ENCODE measurements around the gene ATP1B4. TPM values are rescaled to one million over a fixed set of nuclear protein-coding genes. Genes with fewer than 3 reads are reported as not detected.

The ATP1B4 gene
- total RNA-seq, 1 donor from 2014 or later = not detected

DNA sequence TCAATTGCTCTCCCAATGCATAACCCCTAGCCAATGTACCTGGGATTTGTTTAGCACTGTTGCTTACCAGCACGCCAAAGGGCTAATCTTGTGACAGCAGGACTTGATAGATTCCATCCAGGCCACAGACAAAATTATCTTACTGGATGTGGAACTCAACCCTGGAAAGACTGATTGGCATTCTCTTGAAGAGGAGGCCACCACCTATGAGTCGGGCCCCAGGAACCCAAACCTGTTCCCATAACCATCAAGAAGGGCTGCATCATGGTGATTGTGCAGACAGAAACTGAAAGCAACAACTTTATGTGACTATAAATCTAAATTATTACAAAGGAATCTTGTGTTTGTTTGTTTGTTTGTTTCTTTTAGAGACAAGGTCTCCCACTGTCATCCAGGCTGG lies 30.8 kb upstream of the ATP1B4 start:
- ChIA-PET CTCF (no interaction called here), POLR2A (no interaction called here)
- Mint-ChIP-seq H3K4me1 (no peaks in the 10 kb centered on the region), H3K4me3 (no peak overlapping the region), H3K27ac (no peak overlapping the region), H3K27me3 (peaks cover 3% of the 10 kb centered on the region), H3K9me3 (peaks cover 2% of the 10 kb centered on the region), H3K36me3 (ENCODE audit: low read depth) (no peaks in the 10 kb centered on the region)
- TF ChIP-seq, protein P1, sequence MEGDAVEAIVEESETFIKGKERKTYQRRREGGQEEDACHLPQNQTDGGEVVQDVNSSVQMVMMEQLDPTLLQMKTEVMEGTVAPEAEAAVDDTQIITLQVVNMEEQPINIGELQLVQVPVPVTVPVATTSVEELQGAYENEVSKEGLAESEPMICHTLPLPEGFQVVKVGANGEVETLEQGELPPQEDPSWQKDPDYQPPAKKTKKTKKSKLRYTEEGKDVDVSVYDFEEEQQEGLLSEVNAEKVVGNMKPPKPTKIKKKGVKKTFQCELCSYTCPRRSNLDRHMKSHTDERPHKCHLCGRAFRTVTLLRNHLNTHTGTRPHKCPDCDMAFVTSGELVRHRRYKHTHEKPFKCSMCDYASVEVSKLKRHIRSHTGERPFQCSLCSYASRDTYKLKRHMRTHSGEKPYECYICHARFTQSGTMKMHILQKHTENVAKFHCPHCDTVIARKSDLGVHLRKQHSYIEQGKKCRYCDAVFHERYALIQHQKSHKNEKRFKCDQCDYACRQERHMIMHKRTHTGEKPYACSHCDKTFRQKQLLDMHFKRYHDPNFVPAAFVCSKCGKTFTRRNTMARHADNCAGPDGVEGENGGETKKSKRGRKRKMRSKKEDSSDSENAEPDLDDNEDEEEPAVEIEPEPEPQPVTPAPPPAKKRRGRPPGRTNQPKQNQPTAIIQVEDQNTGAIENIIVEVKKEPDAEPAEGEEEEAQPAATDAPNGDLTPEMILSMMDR (IDR thresholded peaks at IDR 0.05) = no peak
- ATAC-seq (ENCODE audit: low read depth) (no peak), DNase-seq (no peak)
- intact Hi-C loops (cut with micrococcal nuclease) = no loop called here

DNA sequence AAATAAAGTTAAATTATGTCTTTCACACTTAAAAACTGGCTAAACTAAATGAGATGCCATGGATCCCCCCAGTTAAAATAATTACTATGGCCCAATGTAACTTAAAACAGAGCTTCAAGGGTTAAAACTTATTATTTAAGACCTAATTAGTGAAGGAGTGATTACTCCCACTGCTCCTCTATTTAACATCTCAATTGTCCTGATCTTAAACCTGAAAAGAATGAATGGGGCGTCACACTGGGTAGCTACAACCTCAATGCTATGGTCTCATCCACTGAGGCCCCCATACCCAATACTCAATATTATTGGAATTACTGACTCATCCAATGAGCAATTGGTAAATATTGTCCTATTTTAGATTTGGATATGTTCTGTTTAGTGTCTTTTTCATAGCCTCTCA lies 29.5 kb upstream of the ATP1B4 start:
- H3K9me3 Mint-ChIP-seq = peaks cover 2% of the 10 kb centered on the region
- TF ChIP-seq, protein P1 (IDR thresholded peaks at IDR 0.05) = no peak
- no peaks in the 10 kb centered on the region for H3K36me3 Mint-ChIP-seq (ENCODE audit: low read depth)

DNA sequence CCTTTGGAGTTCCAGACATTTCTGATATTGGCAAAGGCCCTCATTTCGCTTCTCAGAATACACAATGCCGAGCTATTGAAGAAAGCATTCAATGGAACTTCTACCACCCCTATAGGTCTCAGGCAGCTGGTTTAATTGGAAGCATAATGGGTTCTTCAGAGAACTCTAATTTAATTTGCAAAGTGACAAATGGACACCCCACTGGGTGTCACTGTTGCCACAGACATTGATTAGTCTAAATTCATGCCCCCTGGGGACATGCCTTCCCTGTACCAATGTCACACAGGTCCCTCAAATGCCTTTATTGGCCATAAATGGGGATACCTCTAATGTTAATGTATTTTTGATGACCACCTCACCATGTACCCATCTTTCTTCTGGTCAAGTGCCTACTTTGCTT lies 27.7 kb upstream of the ATP1B4 start:
- no peak for DNase-seq
- no peak overlapping the region for H3K27ac Mint-ChIP-seq
- POLR2A ChIA-PET = no interaction called here
- no peak overlapping the region for H3K4me3 Mint-ChIP-seq
- no peaks in the 10 kb centered on the region for H3K4me1 Mint-ChIP-seq
- TF ChIP-seq, protein P1 (IDR thresholded peaks at IDR 0.05) = no peak
- CTCF ChIA-PET = interaction anchor here (0.9 kb wide), 1 partner anchor 23 kb away, joined by 3 read pairs; no protein-coding TSS in a partner anchor
- peaks cover 10% of the 10 kb centered on the region for H3K9me3 Mint-ChIP-seq
- intact Hi-C loops (cut with micrococcal nuclease) = no loop called here
- H3K27me3 Mint-ChIP-seq = no peaks in the 10 kb centered on the region
- no peaks in the 10 kb centered on the region for H3K36me3 Mint-ChIP-seq (ENCODE audit: low read depth)
- no peak for ATAC-seq (ENCODE audit: low read depth)

More for the DNA sequence above, 29.5 kb upstream of the ATP1B4 start:
- ATAC-seq (ENCODE audit: low read depth) = no peak
- POLR2A ChIA-PET = no interaction called here
- CTCF ChIA-PET = no interaction called here
- peaks cover 3% of the 10 kb centered on the region for H3K27me3 Mint-ChIP-seq
- DNase-seq = no peak
- H3K27ac Mint-ChIP-seq = no peak overlapping the region
- no peak overlapping the region for H3K4me3 Mint-ChIP-seq
- no peaks in the 10 kb centered on the region for H3K4me1 Mint-ChIP-seq
- intact Hi-C loops (cut with micrococcal nuclease) = no loop called here

DNA sequence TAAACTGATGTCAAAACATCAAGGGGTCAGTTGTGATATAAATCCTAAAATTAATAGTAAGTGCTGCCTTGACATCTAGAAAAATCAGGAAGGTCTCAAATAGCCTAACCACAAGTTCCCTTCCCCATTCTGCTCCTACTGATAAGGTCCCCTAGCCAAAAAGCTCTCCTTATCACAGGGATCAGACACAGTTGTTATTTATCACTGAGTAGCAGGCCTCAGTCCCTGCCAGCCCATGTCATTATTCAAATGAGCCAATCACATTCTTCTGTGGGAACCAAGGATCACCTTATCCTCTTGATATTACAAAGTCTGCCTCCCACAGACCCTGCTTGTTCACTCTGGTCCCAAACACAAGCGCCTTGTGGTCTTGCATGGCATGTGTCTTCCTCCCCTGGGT lies 27.3 kb upstream of the ATP1B4 start:
- Mint-ChIP-seq H3K4me3 (no peak overlapping the region), H3K9me3 (peaks cover 10% of the 10 kb centered on the region), H3K4me1 (no peaks in the 10 kb centered on the region), H3K27ac (no peak overlapping the region), H3K27me3 (no peaks in the 10 kb centered on the region), H3K36me3 (ENCODE audit: low read depth) (no peaks in the 10 kb centered on the region)
- POLR2A ChIA-PET = no interaction called here
- intact Hi-C loops (cut with micrococcal nuclease) = no loop called here
- CTCF ChIA-PET = interaction anchor here (0.9 kb wide), 1 partner anchor 22 kb away, joined by 3 read pairs; no protein-coding TSS in a partner anchor
- TF ChIP-seq, protein P1 (IDR thresholded peaks at IDR 0.05) = no peak
- DNase-seq (no peak), ATAC-seq (ENCODE audit: low read depth) (no peak)

DNA sequence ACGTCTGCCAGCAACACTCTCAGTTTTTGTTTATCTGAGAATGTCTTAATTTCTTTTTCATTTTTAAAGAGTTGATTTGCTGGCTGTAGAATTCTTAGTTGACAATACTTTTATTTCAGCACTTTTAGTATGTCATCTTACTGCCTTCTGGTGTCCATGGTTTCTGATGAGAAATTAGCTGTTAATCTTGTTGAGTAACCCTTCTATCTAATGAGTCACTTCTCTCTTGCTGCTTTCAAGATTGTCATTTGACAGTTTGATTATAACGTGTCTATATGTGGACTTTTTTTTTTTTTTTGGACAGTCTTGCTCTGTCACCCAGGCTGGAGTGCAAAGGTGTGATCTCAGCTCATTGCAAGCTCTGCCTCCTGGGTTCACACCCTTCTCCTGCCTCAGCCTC lies 26.6 kb upstream of the ATP1B4 start:
- no peak overlapping the region for H3K4me3 Mint-ChIP-seq
- POLR2A ChIA-PET = interaction anchor here (0.6 kb wide), 1 partner anchor 85 kb away, joined by 5 read pairs; the partner anchor contains the start of gene ZBTB33
- peaks cover 10% of the 10 kb centered on the region for H3K9me3 Mint-ChIP-seq

More for the DNA sequence above, 26.6 kb upstream of the ATP1B4 start:
- Mint-ChIP-seq H3K4me1 (no peaks in the 10 kb centered on the region), H3K27ac (no peak overlapping the region), H3K27me3 (no peaks in the 10 kb centered on the region), H3K36me3 (ENCODE audit: low read depth) (no peaks in the 10 kb centered on the region)
- DNase-seq = no peak
- no peak for ATAC-seq (ENCODE audit: low read depth)
- TF ChIP-seq, protein P1 (IDR thresholded peaks at IDR 0.05) = no peak
- intact Hi-C loops (cut with micrococcal nuclease) = no loop called here
- CTCF ChIA-PET = no interaction called here
